ENCODE measurements around the gene CSNK1G1.
"Not testable (repeated sequence)": the region's sequence is repeated elsewhere in the genome, so short reads cannot be mapped to it uniquely, and the experiment has no call there.

GRCh38 chr15:64392471-64392870 is 36.5 kb upstream of the CSNK1G1 start:
- not testable (repeated sequence) for TF ChIP-seq CTCF (IDR thresholded peaks at IDR 0.05 in 8 of 11, conservative IDR thresholded peaks at IDR 0.05 in 3 of 11); POLR2AphosphoS5 (IDR thresholded peaks at IDR 0.05)
